GM08714 (cell line): ENCODE data around the gene FERMT3.

Experiments used
- H3K4me3 ChIP-seq: fragments of 200-500 bp; sonication (Bioruptor generic); 2 replicates; pipeline ENCODE4 v1.5.1; 2014; ENCODE audit warnings: mild to moderate bottlenecking, low read length, inconsistent platforms
- ZNF274 ChIP-seq: IDR thresholded peaks from 2 replicates; pipeline ENCODE4 v1.6.1; 2012; ENCODE audit warnings: mild to moderate bottlenecking, low read depth, low read length

FERMT3 gene

DNA sequence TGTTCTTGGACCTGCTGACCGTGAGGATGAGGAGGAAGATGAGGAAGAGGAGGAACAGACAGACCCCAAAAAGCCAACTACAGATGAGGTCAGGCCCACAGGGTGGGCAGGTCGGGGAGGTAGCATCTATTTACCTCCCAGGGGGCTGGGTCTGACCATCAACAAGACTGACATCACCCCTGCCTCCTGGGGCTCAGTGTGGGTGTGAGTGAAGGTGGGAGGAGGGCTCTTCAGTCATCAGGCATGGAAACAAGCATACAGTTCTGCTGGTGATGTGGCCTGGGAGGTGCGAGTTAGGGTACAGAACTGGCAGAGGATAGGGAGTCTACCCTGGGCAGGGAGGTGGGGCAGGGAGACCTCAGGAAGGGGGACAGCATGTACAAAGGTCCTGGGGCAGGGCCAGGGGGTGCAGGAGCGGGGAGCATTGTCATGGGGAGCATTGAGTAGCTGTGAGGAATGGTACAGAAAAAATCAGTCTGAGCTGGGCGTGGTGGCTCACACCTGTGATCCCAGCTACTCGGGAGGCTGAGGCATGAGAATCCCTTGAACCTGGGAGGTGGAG, 53.7 kb downstream of the FERMT3 start:
- no peak for TF ChIP-seq ZNF274
- H3K4me3 ChIP-seq = no peak overlapping the region

DNA sequence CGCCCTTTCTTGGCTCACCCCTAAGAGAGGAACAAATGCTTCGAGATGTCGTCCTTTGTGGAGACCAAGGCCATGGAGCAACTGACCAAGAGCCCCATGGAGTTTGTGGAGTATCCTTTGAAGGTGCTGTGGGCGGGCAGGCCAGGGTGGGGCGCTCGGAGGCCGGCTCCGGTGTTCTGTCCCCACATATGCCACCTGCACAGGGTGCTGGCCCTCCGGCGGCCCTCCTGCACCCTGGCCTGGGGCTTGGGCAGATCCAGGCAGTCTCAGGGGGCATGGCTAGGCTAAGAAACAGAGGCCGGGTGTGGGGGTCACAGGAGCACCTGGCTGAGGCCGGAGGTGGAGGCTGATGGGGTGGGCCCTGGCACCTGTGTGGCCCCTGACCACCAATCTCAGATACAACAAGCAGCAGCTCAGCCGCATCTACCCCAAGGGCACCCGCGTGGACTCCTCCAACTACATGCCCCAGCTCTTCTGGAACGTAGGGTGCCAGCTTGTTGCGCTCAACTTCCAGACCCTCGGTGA, 55.1 kb downstream of the FERMT3 start:
- H3K4me3 ChIP-seq = no peak overlapping the region
- no peak for TF ChIP-seq ZNF274

DNA sequence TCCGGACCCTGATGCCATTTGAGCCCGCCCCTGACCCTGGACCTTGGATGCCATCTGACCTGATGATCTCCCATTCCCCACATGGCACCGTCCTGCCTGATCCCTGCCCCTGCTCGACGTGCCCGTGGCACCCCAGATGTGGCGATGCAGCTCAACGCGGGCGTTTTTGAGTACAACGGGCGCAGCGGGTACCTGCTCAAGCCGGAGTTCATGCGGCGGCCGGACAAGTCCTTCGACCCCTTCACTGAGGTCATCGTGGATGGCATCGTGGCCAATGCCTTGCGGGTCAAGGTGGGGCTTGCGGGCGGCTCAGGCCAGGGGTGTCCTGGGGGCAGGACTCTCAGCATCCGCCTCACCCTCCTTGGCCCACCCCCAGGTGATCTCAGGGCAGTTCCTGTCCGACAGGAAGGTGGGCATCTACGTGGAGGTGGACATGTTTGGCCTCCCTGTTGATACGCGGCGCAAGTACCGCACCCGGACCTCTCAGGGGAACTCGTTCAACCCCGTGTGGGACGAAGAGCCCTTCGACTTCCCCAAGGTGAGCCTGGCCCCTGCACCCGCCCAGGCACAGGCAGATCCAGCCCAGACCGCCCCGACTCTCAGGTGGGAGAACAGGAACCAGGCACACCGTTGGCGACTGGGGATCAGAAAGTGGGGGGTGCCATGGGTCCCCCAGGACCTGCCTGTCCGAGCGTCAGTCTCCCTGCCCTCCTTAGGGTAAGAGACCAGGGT, 55.9 kb downstream of the FERMT3 start:
- H3K4me3 ChIP-seq = no peak overlapping the region
- TF ChIP-seq ZNF274 = no peak

DNA sequence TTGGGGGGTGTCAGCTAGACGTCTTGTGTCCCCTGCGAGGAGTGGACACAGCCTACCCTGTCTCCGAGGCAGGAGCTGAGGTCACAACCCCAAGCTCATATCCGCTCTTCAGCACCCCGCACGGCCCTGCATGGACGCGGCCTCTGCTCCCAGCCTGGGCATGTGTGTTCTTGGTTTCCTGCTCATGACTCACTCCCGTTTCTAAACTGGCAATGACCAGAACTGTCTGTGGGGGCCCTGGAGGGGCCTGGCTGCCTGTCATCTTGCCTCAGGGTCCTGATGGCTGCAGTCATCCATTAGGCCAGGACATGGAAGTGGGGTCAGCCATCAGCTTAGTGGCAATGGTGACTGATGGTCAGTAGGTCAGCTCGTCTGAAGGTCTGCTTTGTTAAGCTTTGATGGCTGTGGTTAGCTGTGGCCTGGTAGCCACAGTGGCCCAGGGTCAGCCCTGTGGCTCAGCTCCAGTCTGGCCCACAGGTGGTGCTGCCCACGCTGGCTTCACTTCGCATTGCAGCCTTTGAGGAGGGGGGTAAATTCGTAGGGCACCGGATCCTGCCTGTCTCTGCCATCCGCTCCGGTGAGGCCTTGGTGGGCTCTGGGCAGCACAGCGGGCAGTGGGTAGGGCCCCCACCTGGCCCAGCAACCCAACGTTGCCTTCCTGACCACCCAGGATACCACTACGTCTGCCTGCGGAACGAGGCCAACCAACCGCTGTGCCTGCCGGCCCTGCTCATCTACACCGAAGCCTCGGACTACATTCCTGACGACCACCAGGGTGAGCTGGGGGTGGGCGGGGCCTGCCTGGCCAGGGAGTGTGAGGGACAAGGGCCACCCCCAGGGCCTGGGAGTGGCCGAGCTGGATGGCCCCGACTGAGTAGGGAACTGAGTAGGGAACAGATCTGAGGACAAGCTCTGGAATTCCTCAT, 56.8 kb downstream of the FERMT3 start:
- no peak for TF ChIP-seq ZNF274
- H3K4me3 ChIP-seq = no peak overlapping the region

DNA sequence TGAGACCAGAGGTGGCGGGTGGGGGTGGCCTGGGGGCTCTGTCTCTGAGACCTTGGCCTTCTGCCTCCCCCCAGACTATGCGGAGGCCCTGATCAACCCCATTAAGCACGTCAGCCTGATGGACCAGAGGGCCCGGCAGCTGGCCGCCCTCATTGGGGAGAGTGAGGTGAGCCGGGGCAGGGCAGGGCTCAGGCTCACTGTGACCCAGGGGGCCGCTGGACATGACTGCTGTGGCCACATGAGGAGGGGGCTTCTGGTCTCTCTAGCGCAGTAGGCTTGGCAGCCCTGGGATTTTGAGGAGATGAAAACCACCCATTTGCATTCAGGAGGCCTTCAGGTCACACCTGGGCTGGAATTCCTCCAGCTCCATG, 57.4 kb downstream of the FERMT3 start:
- H3K4me3 ChIP-seq = no peak overlapping the region
- no peak for TF ChIP-seq ZNF274

- TF ChIP-seq ZNF274 = no peak
- H3K4me3 ChIP-seq = no peak overlapping the region
These were observed 57.9 kb downstream of the FERMT3 start for GRCh38 chr11:64264371-64264852.

- H3K4me3 ChIP-seq = no peak overlapping the region
- TF ChIP-seq ZNF274 = no peak
These were observed 58.9 kb downstream of the FERMT3 start for GRCh38 chr11:64265176-64266160.

DNA sequence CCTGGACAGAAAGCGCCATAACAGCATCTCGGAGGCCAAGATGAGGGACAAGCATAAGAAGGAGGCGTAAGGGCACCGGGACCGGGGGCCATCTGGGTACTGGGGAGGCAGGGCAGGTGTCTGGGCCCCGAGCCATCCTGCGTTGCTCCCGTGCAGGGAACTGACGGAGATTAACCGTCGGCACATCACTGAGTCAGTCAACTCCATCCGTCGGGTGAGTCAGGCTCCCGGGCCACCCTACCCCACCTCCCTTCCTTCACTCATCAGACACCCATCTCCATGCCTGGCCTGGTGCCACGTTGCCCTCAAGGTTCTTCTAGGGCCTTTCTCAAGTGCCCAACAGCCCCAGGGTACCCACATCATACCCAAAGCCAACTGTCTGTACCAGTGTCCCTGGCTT, 59.8 kb downstream of the FERMT3 start:
- TF ChIP-seq ZNF274 = no peak
- H3K4me3 ChIP-seq = no peak overlapping the region

GRCh38 chr11:64267207-64267945, 60.9 kb downstream of the FERMT3 start:
- H3K4me3 ChIP-seq = no peak overlapping the region
- TF ChIP-seq ZNF274 = no peak

DNA sequence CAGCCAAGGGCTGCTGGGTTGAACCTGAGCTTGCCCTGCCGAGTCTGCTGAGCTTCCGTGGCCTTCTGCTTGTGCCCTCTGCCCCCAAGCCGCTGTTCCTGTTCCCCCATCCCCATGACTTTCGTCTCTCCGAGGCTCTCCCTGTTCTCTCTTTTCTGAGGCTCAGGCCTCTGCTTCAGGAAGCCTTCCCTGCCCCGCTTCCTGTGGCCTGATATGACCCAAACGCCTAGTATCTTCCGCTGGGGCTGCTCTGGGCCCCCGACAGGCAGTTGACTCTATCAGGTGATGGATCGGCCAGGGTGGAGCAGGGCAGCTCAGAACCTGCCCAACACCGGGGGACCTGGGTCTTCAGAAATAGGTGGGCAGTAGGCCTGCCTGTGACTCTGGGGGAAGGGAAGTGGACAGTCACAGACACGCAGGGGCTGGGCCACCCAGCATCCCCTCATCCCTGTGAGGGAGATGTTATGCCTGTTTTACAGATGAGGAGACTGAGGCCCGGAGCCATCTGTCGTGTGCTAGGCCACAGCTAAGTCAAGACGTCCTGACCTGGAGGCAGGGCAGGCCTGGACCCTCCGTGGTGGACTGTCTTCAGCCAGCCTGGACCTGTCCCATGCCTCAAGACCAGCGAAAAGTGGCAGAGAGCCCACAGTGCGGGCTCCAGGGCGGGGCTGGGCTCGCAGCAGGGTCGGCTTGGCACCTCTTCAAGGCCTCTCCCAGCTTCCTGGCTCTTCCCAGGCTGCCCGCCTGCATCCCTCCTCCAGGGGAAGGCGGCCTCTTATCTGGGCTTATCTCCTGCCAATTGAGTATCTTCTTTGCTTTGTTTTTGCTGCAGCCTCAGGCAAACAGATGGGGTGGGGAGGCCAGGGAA, 61.7 kb downstream of the FERMT3 start:
- TF ChIP-seq ZNF274 = no peak

DNA sequence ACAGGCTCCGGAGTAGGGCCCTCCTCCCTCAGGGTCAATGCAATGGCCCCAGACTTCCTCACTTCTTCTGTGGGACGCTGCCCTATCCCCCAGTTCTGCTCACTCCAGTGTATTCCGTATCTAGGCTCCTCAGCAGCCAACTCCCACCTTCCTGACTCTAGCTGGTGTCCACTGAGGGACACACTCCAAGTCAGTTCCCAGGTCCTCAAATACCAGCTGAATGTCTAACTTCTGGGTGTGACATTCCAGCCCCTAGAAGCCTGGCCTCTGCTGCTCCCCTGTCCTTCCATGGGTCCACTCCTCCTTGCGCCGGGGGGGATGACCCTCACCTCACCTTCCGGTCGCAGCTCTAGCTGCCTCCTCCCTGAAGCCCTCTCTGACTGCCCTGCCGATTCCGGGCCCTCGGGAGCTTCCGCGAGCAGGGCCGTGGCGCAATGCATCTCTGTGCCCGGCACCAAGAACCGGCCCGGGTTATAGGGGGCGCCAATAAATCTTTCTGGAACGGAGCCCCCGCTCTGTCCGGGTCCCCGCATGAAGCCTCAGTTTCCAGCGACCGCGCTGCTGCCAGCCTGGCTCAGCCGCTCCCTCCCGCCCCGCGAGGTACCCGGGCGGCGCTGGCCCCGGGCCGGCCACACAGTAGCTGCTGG, 62.5 kb downstream of the FERMT3 start:
- H3K4me3 ChIP-seq = peak overlapping the region; percentile 74
- no peak for TF ChIP-seq ZNF274

More for the DNA sequence above, 61.7 kb downstream of the FERMT3 start:
- peak overlapping the region; percentile 74; the same call in 1 of the 2 replicates for H3K4me3 ChIP-seq

DNA sequence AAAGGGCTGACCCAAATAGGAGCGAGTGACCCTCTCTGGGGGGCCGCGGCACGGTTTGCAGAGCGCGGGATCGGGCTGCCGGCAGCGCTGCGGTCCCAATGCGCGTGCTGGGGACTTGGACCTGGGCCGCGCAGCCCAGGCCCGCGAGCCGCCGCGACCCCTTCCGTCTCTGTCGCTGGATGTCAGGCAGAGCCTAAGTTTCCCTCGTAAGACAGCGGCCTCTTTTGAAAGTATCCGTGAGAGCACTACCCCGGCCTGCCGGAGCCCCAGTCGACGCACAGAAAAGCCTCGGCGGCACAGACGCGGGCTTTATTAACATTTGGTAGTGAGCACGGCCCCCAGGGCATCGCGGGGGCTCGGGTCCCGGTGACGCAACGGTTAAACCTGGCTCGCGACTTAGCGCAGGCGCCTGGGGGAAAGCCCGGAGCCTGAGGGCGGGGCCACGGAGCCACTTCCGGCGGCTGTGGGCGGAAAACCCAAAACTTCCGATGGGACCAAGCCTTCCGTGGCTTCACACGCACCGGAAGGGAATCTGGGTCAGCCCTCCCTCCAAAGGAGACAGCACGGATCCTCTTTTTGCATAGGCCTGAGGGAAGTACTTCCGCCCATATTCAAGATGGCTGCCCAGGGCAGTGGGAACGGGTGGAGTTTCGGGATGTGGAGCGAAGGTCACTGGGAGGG, 63.2 kb downstream of the FERMT3 start:
- TF ChIP-seq ZNF274 = no peak
- peak overlapping the region; percentile 76 for H3K4me3 ChIP-seq
